ENCODE measurements around the gene ALPK3. TPM values are rescaled to one million over a fixed set of nuclear protein-coding genes. Genes with fewer than 3 reads are reported as not detected.

The ALPK3 gene
- total RNA-seq, 1 experiment from 2014 or later, result 17.7 TPM

DNA sequence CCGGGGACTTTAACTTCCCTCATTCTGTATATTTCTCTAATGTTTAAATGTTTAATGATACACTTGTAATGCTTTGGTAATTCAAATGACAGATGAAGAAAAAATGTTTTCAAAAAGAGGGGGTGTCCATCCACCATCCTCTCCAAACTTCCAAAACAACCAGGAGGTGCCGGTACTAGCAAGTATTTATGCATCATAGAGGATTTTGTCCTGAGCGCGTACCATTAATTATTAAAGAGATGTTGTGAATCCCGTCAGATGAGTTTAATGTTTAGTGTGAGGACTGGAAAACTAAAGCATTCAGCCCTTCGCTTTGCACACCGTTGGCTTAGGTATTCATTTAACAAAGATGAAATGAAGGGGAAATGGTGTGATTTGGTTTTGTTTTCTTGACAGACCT is 68.6 kb downstream of the ALPK3 start:
- no peak overlapping the region for H3K14ac ChIP-seq (ENCODE audit: insufficient read depth, low read length)
- Mint-ChIP-seq H3K27me3 (ENCODE audit: low read depth) (peaks cover 11% of the 10 kb centered on the region), H3K4me1 (peaks cover 14 to 15% of the 10 kb centered on the region in 2 experiments), H3K4me3 (no peak overlapping the region), H3K36me3 (ENCODE audit: insufficient read depth in 1 of 3, low read depth in 3 of 3) (no peaks in the 10 kb centered on the region), H3K27ac (no peak overlapping the region), H3K9me3 (no peaks in the 10 kb centered on the region)
- no peak overlapping the region for H3T11ph ChIP-seq (ENCODE audit: low read length)
- H3K9ac ChIP-seq (ENCODE audit: extremely low read depth, insufficient read length, low read length), result no peak overlapping the region
- TF ChIP-seq, protein P1, sequence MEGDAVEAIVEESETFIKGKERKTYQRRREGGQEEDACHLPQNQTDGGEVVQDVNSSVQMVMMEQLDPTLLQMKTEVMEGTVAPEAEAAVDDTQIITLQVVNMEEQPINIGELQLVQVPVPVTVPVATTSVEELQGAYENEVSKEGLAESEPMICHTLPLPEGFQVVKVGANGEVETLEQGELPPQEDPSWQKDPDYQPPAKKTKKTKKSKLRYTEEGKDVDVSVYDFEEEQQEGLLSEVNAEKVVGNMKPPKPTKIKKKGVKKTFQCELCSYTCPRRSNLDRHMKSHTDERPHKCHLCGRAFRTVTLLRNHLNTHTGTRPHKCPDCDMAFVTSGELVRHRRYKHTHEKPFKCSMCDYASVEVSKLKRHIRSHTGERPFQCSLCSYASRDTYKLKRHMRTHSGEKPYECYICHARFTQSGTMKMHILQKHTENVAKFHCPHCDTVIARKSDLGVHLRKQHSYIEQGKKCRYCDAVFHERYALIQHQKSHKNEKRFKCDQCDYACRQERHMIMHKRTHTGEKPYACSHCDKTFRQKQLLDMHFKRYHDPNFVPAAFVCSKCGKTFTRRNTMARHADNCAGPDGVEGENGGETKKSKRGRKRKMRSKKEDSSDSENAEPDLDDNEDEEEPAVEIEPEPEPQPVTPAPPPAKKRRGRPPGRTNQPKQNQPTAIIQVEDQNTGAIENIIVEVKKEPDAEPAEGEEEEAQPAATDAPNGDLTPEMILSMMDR (conservative IDR thresholded peaks at IDR 0.05), result no peak
- H3K23me2 ChIP-seq (ENCODE audit: insufficient read length, low read depth, low read length, poor library complexity, severe bottlenecking), result no peaks in the 10 kb centered on the region
- H2BK12ac ChIP-seq (ENCODE audit: insufficient read length, low read depth, low read length), result no peak overlapping the region
- H4K5ac ChIP-seq (ENCODE audit: insufficient read length, low read depth, low read length), result no peak overlapping the region
- no peak overlapping the region for H3K27ac ChIP-seq (ENCODE audit: insufficient read length, low read depth, low read length)
- H3K9me3 ChIP-seq (ENCODE audit: control insufficient read depth, low read depth, low read length), result no peaks in the 10 kb centered on the region
- H2BK5ac ChIP-seq (ENCODE audit: insufficient read length, low read length), result no peak overlapping the region
- no peak overlapping the region for H2AFZ ChIP-seq (ENCODE audit: low read length)
- no peak overlapping the region for H4K91ac ChIP-seq (ENCODE audit: insufficient read length, low read depth, low read length)
- H3K56ac ChIP-seq (ENCODE audit: insufficient read length, low read depth, low read length), result no peak overlapping the region
- H2BK20ac ChIP-seq (ENCODE audit: low read depth, low read length, poor library complexity, severe bottlenecking), result no peak overlapping the region
- no peak overlapping the region for H3K4me2 ChIP-seq (ENCODE audit: insufficient read depth, insufficient read length, low read length)
- H3K79me2 ChIP-seq (ENCODE audit: insufficient read depth, low read length), result no peaks in the 10 kb centered on the region
- DNase-seq, result no peak
- H3K23ac ChIP-seq (ENCODE audit: insufficient read length, low read depth, low read length), result no peak overlapping the region
- H2AK5ac ChIP-seq (ENCODE audit: insufficient read length, low read length), result no peak overlapping the region
- H3K27me3 ChIP-seq (ENCODE audit: insufficient read depth, low read length), result no peaks in the 10 kb centered on the region
- H4K8ac ChIP-seq (replicated peaks; ENCODE audit: insufficient read length, low read depth, low read length), result no peak overlapping the region
- H3K79me1 ChIP-seq (ENCODE audit: insufficient read depth, low read depth, low read length, poor library complexity, severe bottlenecking), result no peaks in the 10 kb centered on the region
- no peak overlapping the region for H2BK15ac ChIP-seq (ENCODE audit: low read depth, low read length)
- H3K4me1 ChIP-seq (ENCODE audit: insufficient read depth, low read length), result no peaks in the 10 kb centered on the region
- no CpG with 5 or more reads among the region's 7 CpGs for WGBS (ENCODE audit: extremely low coverage, insufficient read length, low lambda C conversion rate)
- no peak overlapping the region for H3K18ac ChIP-seq (ENCODE audit: insufficient read length, low read depth, low read length)
- no peak overlapping the region for H2BK120ac ChIP-seq (ENCODE audit: low read depth, low read length, poor library complexity, severe bottlenecking)
- H3K4ac ChIP-seq (ENCODE audit: low read depth, low read length), result no peak overlapping the region
- no peaks in the 10 kb centered on the region for H4K20me1 ChIP-seq (ENCODE audit: control insufficient read depth, insufficient read depth, insufficient read length)

Data from H9 (cell line).